Measurements from ENCODE around the gene XCR1.
"Not testable (repeated sequence)": the region's sequence is repeated elsewhere in the genome, so short reads cannot be mapped to it uniquely, and the experiment has no call there.

XCR1 gene

GRCh38 chr3:46060551-46060950 is 33.3 kb upstream of the XCR1 start:
- DNase-seq (ENCODE audit: low read depth, low spot score) = no peak
- H3K4me3 ChIP-seq (ENCODE audit: low read depth, low read length) = no peak overlapping the region

GRCh38 chr3:46059432-46059831 is 32.1 kb upstream of the XCR1 start:
- no peak for TF ChIP-seq CTCF (IDR thresholded peaks at IDR 0.05; ENCODE audit: low read depth, low read length)
- in situ Hi-C loops (cut with HindIII; ENCODE audit: low sequenced_read_pairs) = no loop called here
- no peak for DNase-seq (ENCODE audit: low read depth, low spot score)
- H3K4me3 ChIP-seq (ENCODE audit: low read depth, low read length) = no peak overlapping the region

More at GRCh38 chr3:46060551-46060950, 33.3 kb upstream of the XCR1 start:
- no peak for TF ChIP-seq CTCF (IDR thresholded peaks at IDR 0.05; ENCODE audit: low read depth, low read length)
- in situ Hi-C loops (cut with HindIII; ENCODE audit: low sequenced_read_pairs) = no loop called here

GRCh38 chr3:46058981-46059380 is 31.7 kb upstream of the XCR1 start:
- in situ Hi-C loops (cut with HindIII; ENCODE audit: low sequenced_read_pairs) = no loop called here
- no peak overlapping the region for H3K4me3 ChIP-seq (ENCODE audit: low read depth, low read length)
- TF ChIP-seq CTCF (IDR thresholded peaks at IDR 0.05; ENCODE audit: low read depth, low read length) = no peak
- no peak for DNase-seq (ENCODE audit: low read depth, low spot score)

- TF ChIP-seq CTCF (IDR thresholded peaks at IDR 0.05; ENCODE audit: low read depth, low read length) = no peak
- no peak for DNase-seq (ENCODE audit: low read depth, low spot score)
- in situ Hi-C loops (cut with HindIII; ENCODE audit: low sequenced_read_pairs) = no loop called here
These were observed 30.4 kb upstream of the XCR1 start for GRCh38 chr3:46057716-46058115.

GRCh38 chr3:46056686-46057085 is 29.4 kb upstream of the XCR1 start:
- DNase-seq (ENCODE audit: low read depth, low spot score) = no peak
- in situ Hi-C loops (cut with HindIII; ENCODE audit: low sequenced_read_pairs) = no loop called here
- TF ChIP-seq CTCF (IDR thresholded peaks at IDR 0.05; ENCODE audit: low read depth, low read length) = no peak
- H3K4me3 ChIP-seq (ENCODE audit: low read depth, low read length) = no peak overlapping the region

More at GRCh38 chr3:46057716-46058115, 30.4 kb upstream of the XCR1 start:
- H3K4me3 ChIP-seq (ENCODE audit: low read depth, low read length) = no peak overlapping the region

GRCh38 chr3:46053761-46054515 is 26.7 kb upstream of the XCR1 start:
- in situ Hi-C loops (cut with HindIII; ENCODE audit: low sequenced_read_pairs); DNase-seq (ENCODE audit: low read depth, low spot score); H3K4me3 ChIP-seq (ENCODE audit: low read depth, low read length): not testable (repeated sequence)

- H3K4me3 ChIP-seq (ENCODE audit: low read depth, low read length); in situ Hi-C loops (cut with HindIII; ENCODE audit: low sequenced_read_pairs); DNase-seq (ENCODE audit: low read depth, low spot score): not testable (repeated sequence)
These were observed 26.0 kb upstream of the XCR1 start for GRCh38 chr3:46053265-46053664.
